GM19239 (cell line): Measurements from ENCODE around the gene CREB5.
"Not testable (repeated sequence)": the region's sequence is repeated elsewhere in the genome, so short reads cannot be mapped to it uniquely, and the experiment has no call there.

Experiments
- DNase-seq: peaks from one replicate; pipeline ENCODE4 v3.0.0; 2011; ENCODE audit warnings: low spot score; ENCODE audit not compliant: insufficient read length
- FAIRE-seq: peaks from 2 replicates; lab custom pipeline; 2011; peaks lifted over from hg19 to GRCh38; lab: Jason Lieb, UNC

CREB5 gene

GRCh38 chr7:28813243-28813962 lies 401.1 kb downstream of the CREB5 start:
- FAIRE-seq: no peak
- DNase-seq: no peak

GRCh38 chr7:28815369-28815927 lies 403.1 kb downstream of the CREB5 start:
- FAIRE-seq (no peak), DNase-seq (no peak)

- FAIRE-seq: peak; percentile 96
- peak; percentile 29 for DNase-seq
Observed at GRCh38 chr7:28815928-28816373, 403.6 kb downstream of the CREB5 start.

GRCh38 chr7:28818996-28819395 lies 406.7 kb downstream of the CREB5 start:
- DNase-seq: no peak
- FAIRE-seq: no peak

- DNase-seq (no peak), FAIRE-seq (no peak)
Observed at GRCh38 chr7:28823582-28823981, 411.3 kb downstream of the CREB5 start.

- FAIRE-seq, DNase-seq: not testable (repeated sequence)
Observed at GRCh38 chr7:28825817-28826448, 413.6 kb downstream of the CREB5 start.

GRCh38 chr7:28830846-28831245 lies 418.5 kb downstream of the CREB5 start:
- FAIRE-seq (no peak), DNase-seq (no peak)

- FAIRE-seq: no peak
- DNase-seq: no peak
Observed at GRCh38 chr7:28832669-28833068, 420.4 kb downstream of the CREB5 start.

GRCh38 chr7:28835800-28836199 lies 423.5 kb downstream of the CREB5 start:
- no peak for DNase-seq
- FAIRE-seq: no peak

- FAIRE-seq: no peak
Observed at GRCh38 chr7:28836716-28837115, 424.4 kb downstream of the CREB5 start.

GRCh38 chr7:28837216-28837615 lies 424.9 kb downstream of the CREB5 start:
- DNase-seq (no peak), FAIRE-seq (no peak)

More at GRCh38 chr7:28836716-28837115, 424.4 kb downstream of the CREB5 start:
- DNase-seq: no peak

- no peak for FAIRE-seq
- DNase-seq: no peak
Observed at GRCh38 chr7:28840592-28840995, 428.3 kb downstream of the CREB5 start.

GRCh38 chr7:28841766-28842165 lies 429.4 kb downstream of the CREB5 start:
- DNase-seq (no peak), FAIRE-seq (no peak)

GRCh38 chr7:28842769-28843295 lies 430.5 kb downstream of the CREB5 start:
- no peak for DNase-seq
- no peak for FAIRE-seq

- DNase-seq (no peak), FAIRE-seq (no peak)
Observed at GRCh38 chr7:28845106-28845505, 432.8 kb downstream of the CREB5 start.

- FAIRE-seq: no peak
Observed at GRCh38 chr7:28847176-28847575, 434.9 kb downstream of the CREB5 start.

GRCh38 chr7:28847681-28848080 lies 435.4 kb downstream of the CREB5 start:
- DNase-seq (no peak), FAIRE-seq (no peak)

More at GRCh38 chr7:28847176-28847575, 434.9 kb downstream of the CREB5 start:
- DNase-seq: no peak

GRCh38 chr7:28848906-28849305 lies 436.6 kb downstream of the CREB5 start:
- DNase-seq (no peak), FAIRE-seq (no peak)

GRCh38 chr7:28850699-28851098 lies 438.4 kb downstream of the CREB5 start:
- DNase-seq (no peak), FAIRE-seq (no peak)

- DNase-seq: no peak
- no peak for FAIRE-seq
Observed at GRCh38 chr7:28853150-28853549, 440.8 kb downstream of the CREB5 start.
